ENCODE measurements around the gene ALK. TPM values are rescaled to one million over a fixed set of nuclear protein-coding genes. Genes with fewer than 3 reads are reported as not detected.

Gene ALK
- polyA plus RNA-seq, 2 of the 4 experiments (the other 2 are of a cell fraction) = not detected

DNA sequence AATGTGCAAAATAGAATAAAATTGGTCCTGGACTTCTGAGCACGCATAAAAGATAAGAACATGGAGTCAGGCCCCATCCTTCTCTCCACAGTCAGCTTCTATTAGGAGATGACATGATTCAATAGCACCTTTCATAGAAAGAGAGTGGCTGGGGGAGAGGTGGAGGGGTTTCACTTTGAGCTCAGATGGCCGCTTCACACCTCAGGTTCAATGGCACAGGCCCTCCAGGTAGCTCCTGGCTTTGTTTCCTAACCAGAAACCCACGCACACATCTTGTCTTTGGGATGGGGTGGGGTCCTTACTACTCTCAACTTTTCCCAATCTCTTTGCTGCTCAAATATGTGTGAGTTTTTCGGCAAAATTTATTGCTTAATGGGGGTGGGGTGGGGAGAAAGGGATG, 473.9 kb downstream of the ALK start:
- Histone ChIP-seq H3K9me3 (no peaks in the 10 kb centered on the region), H3K4me1 (no peaks in the 10 kb centered on the region), H3K4me3 (no peak overlapping the region), H3K27ac (no peak overlapping the region), H3K4me2 (no peak overlapping the region)
- ATAC-seq = no peak
- CTCF ChIA-PET = interaction anchor here (1.3 kb wide), 1 partner anchor 10 kb away, joined by 3 read pairs; no protein-coding TSS in a partner anchor
- no peak for DNase-seq (ENCODE audit: low read depth in 1 of 2, low spot score in 1 of 2)
- POLR2A ChIA-PET = no interaction called here
- 6% methylated on average over 4 of the region's 4 CpGs for WGBS (ENCODE audit: missing lambda C conversion rate)
- no peak for FAIRE-seq
- TF ChIP-seq HOXA7 (CRISPR knock-in tag; IDR thresholded peaks at IDR 0.05) = no peak
- no peak for TF ChIP-seq FOSL2 (IDR thresholded peaks at IDR 0.05)
- no peak for TF ChIP-seq FOSL2 (CRISPR knock-in tag; IDR thresholded peaks at IDR 0.05)
- TF ChIP-seq RFX5 (IDR thresholded peaks at IDR 0.05) = no peak
- TF ChIP-seq JUN (IDR thresholded peaks at IDR 0.05) = no peak
- TF ChIP-seq KDM5A (IDR thresholded peaks at IDR 0.05) = no peak
- no peak for TF ChIP-seq NPAS2 (CRISPR knock-in tag; IDR thresholded peaks at IDR 0.05; ENCODE audit: borderline replicate concordance)
- TF ChIP-seq, protein P1, sequence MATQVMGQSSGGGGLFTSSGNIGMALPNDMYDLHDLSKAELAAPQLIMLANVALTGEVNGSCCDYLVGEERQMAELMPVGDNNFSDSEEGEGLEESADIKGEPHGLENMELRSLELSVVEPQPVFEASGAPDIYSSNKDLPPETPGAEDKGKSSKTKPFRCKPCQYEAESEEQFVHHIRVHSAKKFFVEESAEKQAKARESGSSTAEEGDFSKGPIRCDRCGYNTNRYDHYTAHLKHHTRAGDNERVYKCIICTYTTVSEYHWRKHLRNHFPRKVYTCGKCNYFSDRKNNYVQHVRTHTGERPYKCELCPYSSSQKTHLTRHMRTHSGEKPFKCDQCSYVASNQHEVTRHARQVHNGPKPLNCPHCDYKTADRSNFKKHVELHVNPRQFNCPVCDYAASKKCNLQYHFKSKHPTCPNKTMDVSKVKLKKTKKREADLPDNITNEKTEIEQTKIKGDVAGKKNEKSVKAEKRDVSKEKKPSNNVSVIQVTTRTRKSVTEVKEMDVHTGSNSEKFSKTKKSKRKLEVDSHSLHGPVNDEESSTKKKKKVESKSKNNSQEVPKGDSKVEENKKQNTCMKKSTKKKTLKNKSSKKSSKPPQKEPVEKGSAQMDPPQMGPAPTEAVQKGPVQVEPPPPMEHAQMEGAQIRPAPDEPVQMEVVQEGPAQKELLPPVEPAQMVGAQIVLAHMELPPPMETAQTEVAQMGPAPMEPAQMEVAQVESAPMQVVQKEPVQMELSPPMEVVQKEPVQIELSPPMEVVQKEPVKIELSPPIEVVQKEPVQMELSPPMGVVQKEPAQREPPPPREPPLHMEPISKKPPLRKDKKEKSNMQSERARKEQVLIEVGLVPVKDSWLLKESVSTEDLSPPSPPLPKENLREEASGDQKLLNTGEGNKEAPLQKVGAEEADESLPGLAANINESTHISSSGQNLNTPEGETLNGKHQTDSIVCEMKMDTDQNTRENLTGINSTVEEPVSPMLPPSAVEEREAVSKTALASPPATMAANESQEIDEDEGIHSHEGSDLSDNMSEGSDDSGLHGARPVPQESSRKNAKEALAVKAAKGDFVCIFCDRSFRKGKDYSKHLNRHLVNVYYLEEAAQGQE (IDR thresholded peaks at IDR 0.05) = no peak
- no peak for TF ChIP-seq GATA3 (IDR thresholded peaks at IDR 0.05; ENCODE audit: borderline replicate concordance)
- no peak for TF ChIP-seq POLR2AphosphoS2 (conservative IDR thresholded peaks at IDR 0.05; ENCODE audit: low read length)
- no peak for TF ChIP-seq ZFP36 (IDR thresholded peaks at IDR 0.05; ENCODE audit: borderline replicate concordance, partially characterized antibody)
- no peak for TF ChIP-seq HEYL (CRISPR knock-in tag; IDR thresholded peaks at IDR 0.05)

DNA sequence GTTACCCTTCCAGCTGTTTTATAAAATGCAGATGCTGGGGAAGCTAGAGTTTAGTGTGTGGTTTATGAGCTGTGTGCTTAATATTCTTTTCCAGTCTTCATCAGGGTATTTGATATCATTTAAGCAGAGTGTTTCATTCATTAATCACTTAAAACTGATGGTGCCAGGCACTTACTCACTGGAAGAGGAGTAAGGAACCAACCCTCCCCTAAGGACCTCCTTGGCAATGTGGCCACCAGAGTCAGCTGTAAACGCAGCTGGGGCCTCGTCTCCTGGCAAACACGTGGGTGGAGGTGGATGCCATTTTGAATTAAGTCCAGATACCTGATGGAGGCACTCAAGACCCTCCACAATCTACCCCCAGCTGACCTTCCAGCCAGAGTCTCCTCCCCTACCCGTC, 474.5 kb downstream of the ALK start:
- Histone ChIP-seq H3K27ac (no peak overlapping the region), H3K4me1 (no peaks in the 10 kb centered on the region), H3K4me2 (no peak overlapping the region), H3K4me3 (no peak overlapping the region), H3K9me3 (no peaks in the 10 kb centered on the region)
- ChIA-PET POLR2A (no interaction called here), CTCF (interaction anchor here (1.3 kb wide), 1 partner anchor 11 kb away, joined by 3 read pairs; no protein-coding TSS in a partner anchor)
- FAIRE-seq = no peak
- WGBS (ENCODE audit: missing lambda C conversion rate) = 4% methylated on average over 4 of the region's 4 CpGs
- no peak for ATAC-seq
- DNase-seq (ENCODE audit: low read depth in 1 of 2, low spot score in 1 of 2) = no peak
- TF ChIP-seq HEYL (CRISPR knock-in tag; IDR thresholded peaks at IDR 0.05) = no peak
- TF ChIP-seq, protein P2, sequence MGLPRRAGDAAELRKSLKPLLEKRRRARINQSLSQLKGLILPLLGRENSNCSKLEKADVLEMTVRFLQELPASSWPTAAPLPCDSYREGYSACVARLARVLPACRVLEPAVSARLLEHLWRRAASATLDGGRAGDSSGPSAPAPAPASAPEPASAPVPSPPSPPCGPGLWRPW (IDR thresholded peaks at IDR 0.05) = no peak
- TF ChIP-seq MAZ (IDR thresholded peaks at IDR 0.05; ENCODE audit: borderline replicate concordance, low read depth, low read length) = no peak
- TF ChIP-seq, protein P3, sequence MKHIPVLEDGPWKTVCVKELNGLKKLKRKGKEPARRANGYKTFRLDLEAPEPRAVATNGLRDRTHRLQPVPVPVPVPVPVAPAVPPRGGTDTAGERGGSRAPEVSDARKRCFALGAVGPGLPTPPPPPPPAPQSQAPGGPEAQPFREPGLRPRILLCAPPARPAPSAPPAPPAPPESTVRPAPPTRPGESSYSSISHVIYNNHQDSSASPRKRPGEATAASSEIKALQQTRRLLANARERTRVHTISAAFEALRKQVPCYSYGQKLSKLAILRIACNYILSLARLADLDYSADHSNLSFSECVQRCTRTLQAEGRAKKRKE (CRISPR knock-in tag; IDR thresholded peaks at IDR 0.05; ENCODE audit: low read depth) = no peak
- no peak for TF ChIP-seq EHMT2 (IDR thresholded peaks at IDR 0.05; ENCODE audit: low read depth)
- TF ChIP-seq, protein P4, sequence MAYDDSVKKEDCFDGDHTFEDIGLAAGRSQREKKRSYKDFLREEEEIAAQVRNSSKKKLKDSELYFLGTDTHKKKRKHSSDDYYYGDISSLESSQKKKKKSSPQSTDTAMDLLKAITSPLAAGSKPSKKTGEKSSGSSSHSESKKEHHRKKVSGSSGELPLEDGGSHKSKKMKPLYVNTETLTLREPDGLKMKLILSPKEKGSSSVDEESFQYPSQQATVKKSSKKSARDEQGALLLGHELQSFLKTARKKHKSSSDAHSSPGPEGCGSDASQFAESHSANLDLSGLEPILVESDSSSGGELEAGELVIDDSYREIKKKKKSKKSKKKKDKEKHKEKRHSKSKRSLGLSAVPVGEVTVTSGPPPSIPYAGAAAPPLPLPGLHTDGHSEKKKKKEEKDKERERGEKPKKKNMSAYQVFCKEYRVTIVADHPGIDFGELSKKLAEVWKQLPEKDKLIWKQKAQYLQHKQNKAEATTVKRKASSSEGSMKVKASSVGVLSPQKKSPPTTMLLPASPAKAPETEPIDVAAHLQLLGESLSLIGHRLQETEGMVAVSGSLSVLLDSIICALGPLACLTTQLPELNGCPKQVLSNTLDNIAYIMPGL (CRISPR knock-in tag; IDR thresholded peaks at IDR 0.05; ENCODE audit: borderline replicate concordance) = no peak
- TF ChIP-seq HOXB5 (CRISPR knock-in tag; IDR thresholded peaks at IDR 0.05) = no peak
- TF ChIP-seq ZNF302 (CRISPR knock-in tag; IDR thresholded peaks at IDR 0.05) = no peak
- no peak for TF ChIP-seq SREBF2 (IDR thresholded peaks at IDR 0.05)
- no peak for TF ChIP-seq RFX5 (IDR thresholded peaks at IDR 0.05)
- TF ChIP-seq, protein P1 (IDR thresholded peaks at IDR 0.05) = no peak
- TF ChIP-seq CBX2 (IDR thresholded peaks at IDR 0.05; ENCODE audit: borderline replicate concordance, low read depth) = no peak
- TF ChIP-seq, protein P5, sequence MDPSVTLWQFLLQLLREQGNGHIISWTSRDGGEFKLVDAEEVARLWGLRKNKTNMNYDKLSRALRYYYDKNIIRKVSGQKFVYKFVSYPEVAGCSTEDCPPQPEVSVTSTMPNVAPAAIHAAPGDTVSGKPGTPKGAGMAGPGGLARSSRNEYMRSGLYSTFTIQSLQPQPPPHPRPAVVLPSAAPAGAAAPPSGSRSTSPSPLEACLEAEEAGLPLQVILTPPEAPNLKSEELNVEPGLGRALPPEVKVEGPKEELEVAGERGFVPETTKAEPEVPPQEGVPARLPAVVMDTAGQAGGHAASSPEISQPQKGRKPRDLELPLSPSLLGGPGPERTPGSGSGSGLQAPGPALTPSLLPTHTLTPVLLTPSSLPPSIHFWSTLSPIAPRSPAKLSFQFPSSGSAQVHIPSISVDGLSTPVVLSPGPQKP (IDR thresholded peaks at IDR 0.05; ENCODE audit: low read depth, low read length) = no peak
- TF ChIP-seq ESRRA (IDR thresholded peaks at IDR 0.05; ENCODE audit: borderline replicate concordance, low read length) = no peak

Measured in A549 (cell line).